ENCODE data around the gene PARD3. TPM values are rescaled to one million over a fixed set of nuclear protein-coding genes. Genes with fewer than 3 reads are reported as not detected.

Gene PARD3
- total RNA-seq, 1 donor from 2014 or later = 22.9 TPM

GRCh38 chr10:34187201-34187600 lies 627.9 kb downstream of the PARD3 start:
- Mint-ChIP-seq H3K9me3 (ENCODE audit: unreplicated experiment) (peaks cover 8% of the 10 kb centered on the region), H3K36me3 (ENCODE audit: unreplicated experiment) (no peaks in the 10 kb centered on the region), H3K4me1 (ENCODE audit: low read depth, unreplicated experiment) (peaks cover 39% of the 10 kb centered on the region), H3K27me3 (ENCODE audit: unreplicated experiment) (no peaks in the 10 kb centered on the region), H3K4me3 (ENCODE audit: unreplicated experiment) (peak overlapping the region; percentile 31), H3K27ac (ENCODE audit: unreplicated experiment) (no peak overlapping the region)
- DNase-seq = no peak
- TF ChIP-seq, protein P1, sequence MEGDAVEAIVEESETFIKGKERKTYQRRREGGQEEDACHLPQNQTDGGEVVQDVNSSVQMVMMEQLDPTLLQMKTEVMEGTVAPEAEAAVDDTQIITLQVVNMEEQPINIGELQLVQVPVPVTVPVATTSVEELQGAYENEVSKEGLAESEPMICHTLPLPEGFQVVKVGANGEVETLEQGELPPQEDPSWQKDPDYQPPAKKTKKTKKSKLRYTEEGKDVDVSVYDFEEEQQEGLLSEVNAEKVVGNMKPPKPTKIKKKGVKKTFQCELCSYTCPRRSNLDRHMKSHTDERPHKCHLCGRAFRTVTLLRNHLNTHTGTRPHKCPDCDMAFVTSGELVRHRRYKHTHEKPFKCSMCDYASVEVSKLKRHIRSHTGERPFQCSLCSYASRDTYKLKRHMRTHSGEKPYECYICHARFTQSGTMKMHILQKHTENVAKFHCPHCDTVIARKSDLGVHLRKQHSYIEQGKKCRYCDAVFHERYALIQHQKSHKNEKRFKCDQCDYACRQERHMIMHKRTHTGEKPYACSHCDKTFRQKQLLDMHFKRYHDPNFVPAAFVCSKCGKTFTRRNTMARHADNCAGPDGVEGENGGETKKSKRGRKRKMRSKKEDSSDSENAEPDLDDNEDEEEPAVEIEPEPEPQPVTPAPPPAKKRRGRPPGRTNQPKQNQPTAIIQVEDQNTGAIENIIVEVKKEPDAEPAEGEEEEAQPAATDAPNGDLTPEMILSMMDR (IDR thresholded peaks at IDR 0.05; ENCODE audit: partially characterized antibody, unreplicated experiment) = no peak

DNA sequence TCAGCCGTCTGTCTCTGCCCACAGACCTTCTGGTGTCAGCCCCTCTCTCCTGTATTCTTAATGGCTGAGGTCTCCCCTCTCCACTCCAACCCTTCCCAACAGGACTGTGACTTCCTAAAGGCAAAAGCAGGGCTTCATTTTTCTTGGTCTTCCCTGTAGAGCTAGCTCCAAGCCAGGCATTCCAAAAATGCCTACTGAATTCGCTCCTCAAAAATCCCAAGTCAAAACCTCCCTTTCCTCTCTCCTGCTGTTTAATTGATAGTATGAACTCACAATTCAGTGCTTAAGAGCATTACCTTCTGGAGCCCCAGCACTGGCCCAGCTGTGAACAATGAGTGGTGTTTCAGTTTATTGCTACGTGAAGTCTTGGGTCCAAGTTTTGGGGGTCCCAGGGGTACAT lies 628.4 kb downstream of the PARD3 start:
- no peak overlapping the region for H3K27ac Mint-ChIP-seq (ENCODE audit: unreplicated experiment)
- DNase-seq = no peak
- no peaks in the 10 kb centered on the region for H3K36me3 Mint-ChIP-seq (ENCODE audit: unreplicated experiment)
- TF ChIP-seq, protein P1 (IDR thresholded peaks at IDR 0.05; ENCODE audit: partially characterized antibody, unreplicated experiment) = no peak
- H3K27me3 Mint-ChIP-seq (ENCODE audit: unreplicated experiment) = peaks cover 2% of the 10 kb centered on the region
- H3K4me3 Mint-ChIP-seq (ENCODE audit: unreplicated experiment) = peak overlapping the region; percentile 31
- H3K4me1 Mint-ChIP-seq (ENCODE audit: low read depth, unreplicated experiment) = peaks cover 42% of the 10 kb centered on the region
- H3K9me3 Mint-ChIP-seq (ENCODE audit: unreplicated experiment) = peaks cover 8% of the 10 kb centered on the region

DNA sequence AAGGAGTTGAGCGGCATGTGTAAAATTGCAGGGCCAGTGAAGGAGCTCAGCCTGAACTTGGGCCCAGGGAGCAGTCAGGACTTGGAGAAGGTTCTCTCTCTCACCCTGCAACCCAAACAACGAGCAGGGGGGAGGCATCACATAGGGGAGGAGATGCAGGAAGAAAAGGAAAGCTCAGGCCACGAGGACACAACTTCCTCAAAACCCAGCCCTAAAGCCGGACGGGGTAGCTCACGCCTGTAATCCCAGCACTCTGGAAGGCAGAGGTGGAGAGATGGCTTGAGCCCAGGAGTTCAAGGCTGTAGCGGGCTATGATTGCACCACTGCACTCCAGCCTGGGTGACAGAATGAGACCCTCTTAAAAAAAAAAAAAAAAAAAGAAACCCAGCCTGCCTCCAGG lies 629.1 kb downstream of the PARD3 start:
- TF ChIP-seq, protein P1 (IDR thresholded peaks at IDR 0.05; ENCODE audit: partially characterized antibody, unreplicated experiment) = no peak
- H3K27me3 Mint-ChIP-seq (ENCODE audit: unreplicated experiment) = peaks cover 2% of the 10 kb centered on the region
- H3K36me3 Mint-ChIP-seq (ENCODE audit: unreplicated experiment) = no peaks in the 10 kb centered on the region
- DNase-seq = no peak
- peak overlapping the region; percentile 60 for H3K27ac Mint-ChIP-seq (ENCODE audit: unreplicated experiment)
- H3K9me3 Mint-ChIP-seq (ENCODE audit: unreplicated experiment) = peaks cover 8% of the 10 kb centered on the region
- H3K4me3 Mint-ChIP-seq (ENCODE audit: unreplicated experiment) = no peak overlapping the region
- peaks cover 38% of the 10 kb centered on the region for H3K4me1 Mint-ChIP-seq (ENCODE audit: low read depth, unreplicated experiment)

DNA sequence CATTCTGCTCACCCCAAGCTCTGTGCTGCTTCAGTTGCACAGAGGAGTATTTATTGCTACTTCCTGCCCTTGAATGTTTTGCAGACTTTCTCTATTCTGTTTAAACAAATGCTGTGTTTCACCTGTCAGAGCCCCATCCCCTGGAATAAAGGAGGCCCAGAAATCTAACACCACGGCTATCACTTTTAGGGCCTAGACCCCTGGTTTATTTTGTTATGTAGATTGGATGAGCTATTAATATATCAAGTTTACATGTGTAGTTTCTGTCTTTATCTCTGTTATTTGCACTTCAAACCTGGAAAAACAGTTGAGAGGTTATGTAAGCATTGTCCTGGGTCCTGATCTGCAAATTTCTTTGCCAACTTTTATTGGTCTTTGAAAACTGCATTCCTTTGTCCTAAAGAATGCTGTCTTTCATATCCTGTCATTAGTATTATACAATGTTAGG lies 630.1 kb downstream of the PARD3 start:
- Mint-ChIP-seq H3K9me3 (ENCODE audit: unreplicated experiment) (peaks cover 8% of the 10 kb centered on the region), H3K27me3 (ENCODE audit: unreplicated experiment) (peaks cover 2% of the 10 kb centered on the region), H3K4me3 (ENCODE audit: unreplicated experiment) (no peak overlapping the region), H3K27ac (ENCODE audit: unreplicated experiment) (no peak overlapping the region), H3K36me3 (ENCODE audit: unreplicated experiment) (no peaks in the 10 kb centered on the region), H3K4me1 (ENCODE audit: low read depth, unreplicated experiment) (peaks cover 30% of the 10 kb centered on the region)
- DNase-seq = no peak
- TF ChIP-seq, protein P1 (IDR thresholded peaks at IDR 0.05; ENCODE audit: partially characterized antibody, unreplicated experiment) = no peak

GRCh38 chr10:34184397-34184796 lies 630.7 kb downstream of the PARD3 start:
- Mint-ChIP-seq H3K4me3 (ENCODE audit: unreplicated experiment) (no peak overlapping the region), H3K9me3 (ENCODE audit: unreplicated experiment) (peaks cover 8% of the 10 kb centered on the region), H3K27ac (ENCODE audit: unreplicated experiment) (no peak overlapping the region), H3K36me3 (ENCODE audit: unreplicated experiment) (no peaks in the 10 kb centered on the region), H3K4me1 (ENCODE audit: low read depth, unreplicated experiment) (peaks cover 24% of the 10 kb centered on the region), H3K27me3 (ENCODE audit: unreplicated experiment) (peaks cover 2% of the 10 kb centered on the region)
- no peak for DNase-seq
- TF ChIP-seq, protein P1 (IDR thresholded peaks at IDR 0.05; ENCODE audit: partially characterized antibody, unreplicated experiment) = no peak
